Skeletal muscle tissue (tissue), 4 donors: ENCODE data around the gene SCAMP4. TPM values are rescaled to one million over a fixed set of nuclear protein-coding genes. Genes with fewer than 3 reads are reported as not detected.
A peak's percentile ranks its signal among the peaks of the same experiment; 100 is the strongest.

Source experiments
- H3K27ac ChIP-seq: one replicate; pipeline ENCODE4 v1.7.0; 2013; ENCODE audit warnings: mild to moderate bottlenecking, low read depth, low read length, inconsistent platforms
- H3K27me3 ChIP-seq, 3 donors: one replicate each; pipeline ENCODE4 v1.7.0; 2013; ENCODE audit warnings: low read length in 3 of 3; ENCODE audit not compliant: control insufficient read depth in 3 of 3, insufficient read depth in 3 of 3
- H3K36me3 ChIP-seq, 3 donors: one replicate each; pipeline ENCODE4 v1.7.0; 2013; ENCODE audit warnings: low read length in 3 of 3; ENCODE audit not compliant: control insufficient read depth in 3 of 3, insufficient read depth in 3 of 3
- H3K4me1 ChIP-seq, 3 donors: one replicate each; pipeline ENCODE4 v1.7.0; 2013; ENCODE audit warnings: low read length in 3 of 3, mild to moderate bottlenecking in 3 of 3; ENCODE audit not compliant: control insufficient read depth in 3 of 3, insufficient read depth in 3 of 3
- H3K4me3 ChIP-seq, 3 donors: one replicate each; pipeline ENCODE4 v1.7.0; 2013; ENCODE audit warnings: low read length in 3 of 3
- H3K9ac ChIP-seq, 3 donors: one replicate each; pipeline ENCODE4 v1.7.0; 2013; ENCODE audit warnings: low read length in 3 of 3, mild to moderate bottlenecking in 3 of 3, moderate library complexity in 2 of 3, low read depth in 1 of 3
- H3K9me3 ChIP-seq, 3 donors: one replicate each; pipeline ENCODE4 v1.7.0; 2013; ENCODE audit warnings: low read length in 3 of 3; ENCODE audit not compliant: control insufficient read depth in 3 of 3
- total RNA-seq: library from RNA; depleted of rRNA; stranded (reverse); fragments of >200 nt; gene quantifications from one replicate; pipeline ENCODE4 v1.2.3, GENCODE V29; 2014
- donor health status: Osteomylitis.

SCAMP4 gene
- total RNA-seq, 1 donor from 2014 or later, result 8.9 TPM

DNA sequence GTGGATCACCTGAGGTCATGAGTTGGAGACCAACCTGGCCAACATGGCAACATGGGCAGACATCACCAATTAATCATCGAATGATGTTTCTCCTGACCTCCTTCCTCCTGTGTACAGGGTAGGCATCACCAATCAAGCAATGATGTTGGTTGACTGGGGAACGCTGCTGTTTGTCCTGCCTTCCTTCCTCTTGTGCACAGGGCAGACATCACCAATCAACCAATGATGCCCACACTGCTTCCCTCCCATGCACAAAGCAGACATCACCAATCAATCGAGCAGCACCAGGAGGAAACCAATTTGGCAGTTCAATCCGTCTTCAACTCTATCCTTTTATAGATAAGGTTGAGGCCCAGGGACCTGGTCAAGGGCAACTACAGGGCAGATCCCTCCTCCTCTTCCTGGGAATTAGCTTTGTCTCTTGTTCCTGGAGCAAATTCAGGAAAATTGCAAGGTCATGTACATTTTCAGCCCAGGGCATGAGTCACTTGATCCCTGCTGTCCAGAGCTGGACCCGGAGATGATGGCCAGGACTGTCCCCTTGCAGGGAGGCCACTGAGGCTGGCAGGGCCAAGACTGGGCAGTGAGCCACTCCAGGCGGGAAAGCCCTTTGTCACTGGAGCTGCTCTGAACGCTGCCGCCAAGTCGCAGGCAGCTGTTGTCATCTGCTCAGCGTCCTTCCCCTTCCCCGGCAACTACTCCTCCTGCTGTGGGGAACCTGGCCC, 30.4 kb downstream of the SCAMP4 start:
- H3K27ac ChIP-seq, result peak overlapping the region; percentile 81
- no peaks in the 10 kb centered on the region for H3K27me3 ChIP-seq
- no peaks in the 10 kb centered on the region for H3K36me3 ChIP-seq
- H3K4me1 ChIP-seq, result peaks cover 15 to 29% (median 20%) of the 10 kb centered on the region in 3 donors
- H3K4me3 ChIP-seq, result peak overlapping the region in 2 of 3 donors; percentile 22 to 36
- peaks cover 0 to 5% (median 4%) of the 10 kb centered on the region in 3 donors for H3K9me3 ChIP-seq
- H3K9ac ChIP-seq, result peak overlapping the region in 2 of 3 donors; percentile 34 to 59

GRCh38 chr19:1936430-1936829, 31.2 kb downstream of the SCAMP4 start:
- Histone ChIP-seq H3K4me3 (no peak overlapping the region), H3K27ac (peak overlapping the region; percentile 81), H3K27me3 (no peaks in the 10 kb centered on the region), H3K36me3 (no peaks in the 10 kb centered on the region), H3K4me1 (peaks cover 15 to 29% (median 20%) of the 10 kb centered on the region in 3 donors), H3K9me3 (peaks cover 0 to 5% (median 4%) of the 10 kb centered on the region in 3 donors), H3K9ac (peak overlapping the region in 2 of 3 donors; percentile 34 to 59)

DNA sequence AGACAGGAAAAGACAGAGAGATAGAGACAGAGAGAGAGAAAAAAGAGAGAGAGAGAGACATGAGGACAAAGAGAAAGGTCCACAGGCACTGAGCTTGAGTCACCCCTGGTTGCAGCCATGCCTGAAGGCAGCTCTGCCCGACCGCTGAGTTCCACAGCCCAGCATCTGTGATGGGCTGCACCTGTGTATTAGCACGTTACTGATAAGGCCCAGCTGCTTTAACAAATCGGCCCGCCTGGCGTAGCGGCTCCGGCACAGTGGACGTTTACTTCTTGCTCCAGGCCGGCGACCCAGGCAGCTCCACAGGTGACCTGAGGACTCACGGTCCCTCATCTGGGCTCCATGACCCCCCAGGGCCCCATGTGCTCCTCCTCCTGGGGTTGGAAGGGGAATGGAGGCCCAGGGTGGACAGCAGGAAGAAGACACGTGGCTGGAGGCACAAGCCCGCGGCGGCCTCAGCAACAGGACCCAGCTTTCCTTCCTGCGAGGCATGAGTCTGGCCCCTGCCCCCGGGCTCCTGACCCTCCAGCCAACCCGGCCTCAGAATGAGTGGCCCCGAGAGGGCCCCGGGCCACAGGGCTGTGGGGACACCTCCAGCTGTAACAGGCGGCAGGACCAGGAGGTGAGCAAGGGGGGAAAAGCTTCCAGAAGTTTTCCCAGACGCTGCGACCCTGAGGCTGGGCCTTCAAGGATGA, 31.9 kb downstream of the SCAMP4 start:
- peaks cover 0 to 5% (median 4%) of the 10 kb centered on the region in 3 donors for H3K9me3 ChIP-seq
- H3K27ac ChIP-seq, result no peak overlapping the region
- H3K4me1 ChIP-seq, result peaks cover 15 to 33% (median 23%) of the 10 kb centered on the region in 3 donors
- H3K27me3 ChIP-seq, result no peaks in the 10 kb centered on the region
- no peak overlapping the region for H3K9ac ChIP-seq
- H3K4me3 ChIP-seq, result no peak overlapping the region
- H3K36me3 ChIP-seq, result no peaks in the 10 kb centered on the region

- H3K4me1 ChIP-seq, result peaks cover 23 to 42% (median 32%) of the 10 kb centered on the region in 3 donors
- no peaks in the 10 kb centered on the region for H3K27me3 ChIP-seq
- H3K9ac ChIP-seq, result no peak overlapping the region
- no peaks in the 10 kb centered on the region for H3K36me3 ChIP-seq
- H3K9me3 ChIP-seq, result peaks cover 0 to 5% (median 4%) of the 10 kb centered on the region in 3 donors
- H3K27ac ChIP-seq, result no peak overlapping the region
- no peak overlapping the region for H3K4me3 ChIP-seq
Measured at GRCh38 chr19:1938071-1938470, 32.9 kb downstream of the SCAMP4 start.

DNA sequence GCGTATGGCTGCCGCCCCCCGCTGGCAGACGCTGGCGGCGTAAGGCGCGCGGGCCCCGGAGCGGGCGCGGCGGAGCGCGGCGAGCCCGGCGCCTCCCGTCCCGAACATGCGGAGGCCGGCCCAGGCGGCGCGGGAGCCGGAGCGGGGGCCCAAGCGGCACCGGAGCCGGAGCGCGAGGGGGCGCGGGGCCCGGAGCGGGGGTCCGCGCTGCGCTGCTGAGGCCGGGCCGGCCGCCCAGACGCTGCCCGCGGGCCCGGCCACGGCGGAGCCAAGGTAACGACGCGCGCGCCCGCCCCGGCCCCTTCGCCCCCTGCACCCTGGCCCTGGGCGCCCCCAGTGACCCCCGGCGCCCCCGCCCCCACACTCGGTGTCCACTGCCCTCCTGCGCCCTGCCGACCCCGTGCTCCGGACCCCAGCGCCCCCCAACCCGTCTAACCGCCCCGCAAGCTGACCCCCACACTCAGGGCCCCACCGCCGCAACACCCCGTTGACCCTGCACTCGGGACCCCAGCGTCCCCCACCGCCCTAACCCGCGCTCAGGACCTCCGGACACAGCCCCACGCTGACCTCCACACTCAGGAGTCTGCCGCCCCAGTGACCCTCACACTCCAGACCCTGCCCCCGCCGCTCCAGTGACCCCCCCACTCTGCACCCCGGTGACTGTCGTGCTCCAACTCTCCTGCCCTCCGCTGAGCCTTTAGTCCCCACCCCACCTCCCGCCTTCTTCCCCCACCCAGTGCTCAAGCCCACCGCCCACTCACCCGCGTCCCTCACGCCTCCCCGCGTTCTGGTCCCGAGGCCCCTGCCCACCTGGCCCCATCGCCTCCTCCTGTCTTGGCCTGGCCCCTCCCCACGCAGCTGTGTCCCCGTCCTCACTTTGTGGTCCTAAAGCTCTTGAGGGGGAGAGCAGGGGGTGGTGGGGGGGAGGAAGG, 36.2 kb downstream of the SCAMP4 start, which contains the start of gene CSNK1G2:
TSS of gene CSNK1G2 (plus strand) at position 27 of the 932 bp plus-strand sequence. CDS start 28,601 bp downstream, outside the sequence.
- peak within 1 kb of the TSS; percentile 86 to 89 (median 86) for H3K4me3 ChIP-seq
- H3K4me1 ChIP-seq, result peaks cover 21 to 46% (median 36%) of the 10 kb centered on the region in 3 donors
- no peaks in the 10 kb centered on the region for H3K36me3 ChIP-seq
- H3K9me3 ChIP-seq, result no peaks in the 10 kb centered on the region
- peak within 1 kb of the TSS; percentile 92 to 98 (median 94) for H3K9ac ChIP-seq
- peak within 1 kb of the TSS; percentile 100 for H3K27ac ChIP-seq
- no peaks in the 10 kb centered on the region for H3K27me3 ChIP-seq

- Histone ChIP-seq H3K27ac (peak overlapping the region; percentile 82), H3K36me3 (no peaks in the 10 kb centered on the region), H3K9me3 (no peaks in the 10 kb centered on the region), H3K4me3 (peak overlapping the region; percentile 79 to 80 (median 80)), H3K4me1 (peaks cover 21 to 44% (median 36%) of the 10 kb centered on the region in 3 donors), H3K9ac (peak overlapping the region; percentile 70 to 85 (median 77)), H3K27me3 (no peaks in the 10 kb centered on the region)
Measured at GRCh38 chr19:1942078-1942933, 37.1 kb downstream of the SCAMP4 start.

DNA sequence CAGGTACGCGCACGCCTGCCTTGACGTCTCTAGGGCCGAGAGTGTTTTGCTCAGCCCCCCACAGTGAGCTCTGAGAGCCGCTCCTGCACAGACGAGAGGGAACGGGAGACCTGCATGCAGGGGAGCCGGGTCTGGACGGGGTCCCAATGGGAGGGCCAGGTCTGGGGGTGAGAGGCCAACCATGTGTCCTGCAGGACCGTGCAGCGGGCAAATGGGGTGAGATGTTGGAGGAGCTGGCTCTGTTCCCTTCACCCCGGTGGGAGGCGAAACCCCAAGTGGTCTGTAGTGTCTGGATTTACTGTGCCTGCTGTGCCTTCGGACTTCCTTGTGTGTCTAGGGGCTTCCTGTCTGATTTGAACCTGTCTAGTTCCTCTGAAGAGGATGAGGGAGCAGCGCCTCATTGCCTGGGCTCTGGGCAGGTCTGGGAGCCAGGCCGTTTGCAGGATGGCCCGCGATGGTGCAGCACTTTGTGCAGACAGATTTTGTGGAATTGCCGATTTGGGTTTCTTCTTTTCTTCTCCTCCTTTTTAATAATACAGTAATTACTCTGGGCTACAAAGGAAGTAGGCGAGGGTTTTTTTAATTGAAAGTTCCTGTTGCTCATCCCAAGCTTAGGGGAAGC, 37.8 kb downstream of the SCAMP4 start:
- H3K9me3 ChIP-seq, result no peaks in the 10 kb centered on the region
- peak overlapping the region; percentile 82 for H3K27ac ChIP-seq
- H3K27me3 ChIP-seq, result no peaks in the 10 kb centered on the region
- H3K4me3 ChIP-seq, result peak overlapping the region; percentile 35 to 80 (median 80)
- H3K36me3 ChIP-seq, result no peaks in the 10 kb centered on the region
- peaks cover 21 to 44% (median 36%) of the 10 kb centered on the region in 3 donors for H3K4me1 ChIP-seq
- peak overlapping the region; percentile 33 to 64 (median 56) for H3K9ac ChIP-seq

DNA sequence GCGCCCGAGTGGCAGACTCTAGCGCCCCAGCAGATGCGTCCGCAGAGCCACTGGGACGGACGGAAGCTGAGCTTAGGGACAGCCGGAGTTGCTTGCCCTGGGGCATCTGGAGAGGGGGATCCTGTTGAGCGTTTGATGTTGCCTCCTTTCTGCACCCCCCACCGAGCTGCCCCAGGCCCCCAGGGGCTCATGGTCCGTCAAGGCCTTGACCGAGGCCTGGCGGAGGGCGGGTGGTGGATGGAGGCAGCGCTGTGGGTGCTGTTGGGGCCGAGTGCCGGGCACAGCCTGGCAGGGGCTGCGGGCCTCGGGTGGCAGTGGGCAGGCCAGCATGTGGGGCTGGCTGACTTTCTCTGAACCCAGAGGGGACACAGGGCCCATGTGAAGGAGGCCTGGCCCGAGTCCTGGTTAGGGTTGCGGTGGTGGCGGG, 38.5 kb downstream of the SCAMP4 start:
- Histone ChIP-seq H3K4me3 (no peak overlapping the region), H3K4me1 (peaks cover 21 to 44% (median 36%) of the 10 kb centered on the region in 3 donors), H3K27me3 (no peaks in the 10 kb centered on the region), H3K9me3 (no peaks in the 10 kb centered on the region), H3K27ac (no peak overlapping the region), H3K36me3 (no peaks in the 10 kb centered on the region), H3K9ac (no peak overlapping the region)
